B cell (primary cell): ENCODE measurements around the gene SETD6. TPM values are rescaled to one million over a fixed set of nuclear protein-coding genes. Genes with fewer than 3 reads are reported as not detected.

Experiments
- ATAC-seq: fragments of 200-7000 bp; cut with Tn5 transposase; one replicate; pipeline ENCODE4 v1.10.0; 2021; ENCODE audit warnings: low read depth, mild to moderate bottlenecking, moderate number of reproducible peaks, moderate library complexity
- CTCF ChIA-PET: fragments of 350-600 bp; sonication (Branson Sonifier 250); formaldehyde crosslinking; loops from one replicate; lab custom pipeline; 2021; ENCODE audit warnings: antibody characterized with exemption, inconsistent platforms; lab: Charles Lee
- POLR2A ChIA-PET: fragments of 350-600 bp; sonication (Branson Sonifier 250); formaldehyde crosslinking; loops from one replicate; lab custom pipeline; 2021; ENCODE audit warnings: antibody characterized with exemption; lab: Charles Lee
- DNase-seq: peaks from one replicate; pipeline ENCODE4 v3.0.0; 2013
- H2AFZ ChIP-seq: 2 replicates; pipeline ENCODE4 v1.6.1; 2012; ENCODE audit warnings: mild to moderate bottlenecking, low read depth, low read length; ENCODE audit not compliant: insufficient read depth, poor library complexity, severe bottlenecking
- H3K27ac ChIP-seq, 2 donors: 1 replicate in 1 of 2; 2 replicates in 1 of 2; pipeline ENCODE4 v1.5.1; 2012 to 2013; ENCODE audit warnings: low read length in 2 of 2, mild to moderate bottlenecking in 2 of 2, moderate library complexity in 1 of 2
- H3K27me3 ChIP-seq, 4 experiments: fragments of 200-600 bp in 1 of 4; sonication (generic) in 1 of 4; replicated peaks in 1 of 4; 1 replicate in 2 of 4; 2 replicates in 2 of 4; pipeline versions ENCODE4 v1.6.1 to v1.7.0; 2013 to 2016; ENCODE audit warnings: low read length in 3 of 4, mild to moderate bottlenecking in 2 of 4, mixed read lengths in 1 of 4, moderate library complexity in 1 of 4; ENCODE audit not compliant: insufficient read depth in 4 of 4, control insufficient read depth in 3 of 4; ENCODE audit errors: control extremely low read depth in 1 of 4
- H3K36me3 ChIP-seq, 2 experiments: replicated peaks in 1 of 2; 1 replicate in 1 of 2; 2 replicates in 1 of 2; pipeline versions ENCODE4 v1.6.1 to v1.7.1; 2013; ENCODE audit warnings: low read length in 1 of 2; ENCODE audit not compliant: insufficient read depth in 2 of 2, control insufficient read depth in 1 of 2; ENCODE audit errors: control extremely low read depth in 1 of 2, extremely low read depth in 1 of 2
- H3K4me1 ChIP-seq, 2 donors: fragments of 200-600 bp in 1 of 2; sonication (generic) in 1 of 2; 1 replicate in 1 of 2; 2 replicates in 1 of 2; pipeline versions ENCODE4 v1.5.1 to v1.6.1; 2013 to 2017; ENCODE audit warnings: low read length in 2 of 2; ENCODE audit not compliant: control insufficient read depth in 2 of 2, insufficient read depth in 2 of 2
- H3K4me2 ChIP-seq: replicated peaks from 2 replicates; pipeline ENCODE3; 2012; ENCODE audit warnings: mild to moderate bottlenecking, low read depth, low read length; ENCODE audit not compliant: poor library complexity, severe bottlenecking
- H3K4me3 ChIP-seq, 5 experiments: fragments of 200-600 bp in 1 of 5; sonication (generic) in 1 of 5; 1 replicate in 3 of 5; 2 replicates in 2 of 5; pipeline versions ENCODE4 v1.5.1 to v1.7.0; 2011 to 2016; ENCODE audit warnings: low read length in 4 of 5, mild to moderate bottlenecking in 4 of 5, low read depth in 2 of 5, control low read depth in 1 of 5, moderate library complexity in 1 of 5; ENCODE audit not compliant: insufficient read depth in 1 of 5; ENCODE audit errors: control extremely low read depth in 1 of 5, extremely low read depth in 1 of 5
- H3K79me2 ChIP-seq: fragments of 200-600 bp; sonication (generic); one replicate; pipeline ENCODE4 v1.6.0; 2016; ENCODE audit warnings: low read length; ENCODE audit not compliant: control insufficient read depth, insufficient read depth
- H3K9ac ChIP-seq: fragments of 200-600 bp; sonication (generic); 2 replicates; pipeline ENCODE4 v1.6.1; 2017; ENCODE audit warnings: mild to moderate bottlenecking, low read length, moderate library complexity
- H3K9me3 ChIP-seq, 3 donors: one replicate each; pipeline versions ENCODE4 v1.6.1 to v1.7.1; 2013; ENCODE audit warnings: low read length in 2 of 3; ENCODE audit not compliant: control insufficient read depth in 2 of 3, insufficient read depth in 1 of 3; ENCODE audit errors: control extremely low read depth in 1 of 3
- H4K20me1 ChIP-seq: 2 replicates; pipeline ENCODE4 v1.6.0; 2012; ENCODE audit warnings: mild to moderate bottlenecking, low read length; ENCODE audit not compliant: insufficient read depth, control insufficient read depth, poor library complexity, severe bottlenecking
- H3K27ac Mint-ChIP-seq: one replicate; pipeline ENCODE4 v1.8.0; 2021; ENCODE audit warnings: mixed read lengths
- H3K27me3 Mint-ChIP-seq: one replicate; pipeline ENCODE4 v1.8.0; 2021; ENCODE audit warnings: mixed read lengths
- H3K4me1 Mint-ChIP-seq: one replicate; pipeline ENCODE4 v1.8.0; 2021; ENCODE audit warnings: mixed read lengths
- H3K4me3 Mint-ChIP-seq: one replicate; pipeline ENCODE4 v1.8.0; 2021; ENCODE audit warnings: mixed read lengths
- H3K9me3 Mint-ChIP-seq: one replicate; pipeline ENCODE4 v1.8.0; 2022; ENCODE audit warnings: mixed read lengths; ENCODE audit not compliant: insufficient read depth
- CTCF ChIP-seq: fragments of 200-600 bp; IDR thresholded peaks from one replicate; pipeline ENCODE4 v1.8.0; 2022; ENCODE audit warnings: antibody characterized with exemption, mild to moderate bottlenecking
- EZH2 ChIP-seq: IDR thresholded peaks from 2 replicates; pipeline ENCODE4 v1.6.1; 2012; ENCODE audit warnings: borderline replicate concordance, low read depth, mild to moderate bottlenecking, moderate library complexity, low read length; ENCODE audit not compliant: insufficient read depth, poor library complexity, severe bottlenecking
- WGBS: methylation state at CpG from one replicate; pipeline ENCODE4 v1.1.5; 2013; ENCODE audit warnings: missing lambda C conversion rate; ENCODE audit not compliant: insufficient coverage; 5-methylcytosine and 5-hydroxymethylcytosine counted together
- intact Hi-C: fragments of 100-400 bp; cut with micrococcal nuclease; formaldehyde crosslinking; loops from one replicate; pipeline ENCODE4 v1.10.0; 2022
- polyA minus RNA-seq: library from RNA; depleted of rRNA, polyadenylated mRNA; stranded (reverse); fragments of >200 nt; gene quantifications from 2 replicates; pipeline ENCODE4 v1.2.3, GENCODE V29; 2012
- polyA plus RNA-seq: library from polyadenylated mRNA; depleted of rRNA; stranded (reverse); fragments of >200 nt; gene quantifications from 2 replicates; pipeline ENCODE4 v1.2.3, GENCODE V29; 2012
- total RNA-seq, 2 donors: library from RNA; stranded (reverse); fragments of 120-200 nt in 1 of 2; gene quantifications; 1 replicate in 1 of 2; 2 replicates in 1 of 2; pipeline versions ENCODE4 v1.2.3 to v1.2.4, GENCODE V29; 2013 to 2022

SETD6 gene
- total RNA-seq: 37.4 and 41.0 TPM in 2 replicates
- 14.9 TPM for total RNA-seq (2013)
- polyA plus RNA-seq: 24.2 and 26.5 TPM in 2 replicates
- 15.3 and 19.3 TPM in 2 replicates for polyA minus RNA-seq

- Histone ChIP-seq H2AFZ (peak within 1 kb of the TSS; percentile 95), H3K27me3 (no peaks in the 10 kb centered on the region), H3K4me2 (peak within 1 kb of the TSS; percentile 80), H3K9me3 (no peaks in the 10 kb centered on the region), H3K9ac (peak within 1 kb of the TSS; percentile 79), H3K36me3 (peaks cover 3 to 30% of the 10 kb centered on the region in 2 experiments), H4K20me1 (peaks cover 18% of the 10 kb centered on the region), H3K27ac (peak within 1 kb of the TSS; percentile 38 to 68), H3K4me3 (peak within 1 kb of the TSS; percentile 41 to 93 (median 79)), H3K79me2 (no peaks in the 10 kb centered on the region), H3K4me1 (peaks cover 10 to 14% of the 10 kb centered on the region in 2 donors)
- H3K4me1 Mint-ChIP-seq: peaks cover 20% of the 10 kb centered on the region
- H3K4me3 Mint-ChIP-seq: peak within 1 kb of the TSS; percentile 94
- H3K9me3 Mint-ChIP-seq: no peaks in the 10 kb centered on the region
- intact Hi-C loops: loop anchor here (1.0 to 5.0 kb wide), 4 partner anchors 14 to 780 kb away; partner anchors contain the start of genes CSNK2A2 and KATNB1
- peak; percentile 81 for DNase-seq
- ChIA-PET CTCF (interaction anchor here (0.6 to 1.5 kb wide), 3 partner anchors 14 to 241 kb away, joined by 3 to 12 read pairs (median 4); no protein-coding TSS in a partner anchor), POLR2A (no interaction called here)
- peak within 1 kb of the TSS; percentile 86 for H3K27ac Mint-ChIP-seq
- WGBS: 2% methylated on average over 80 of the region's 80 CpGs
- peak; percentile 77 for ATAC-seq
- H3K27me3 Mint-ChIP-seq: no peaks in the 10 kb centered on the region
- TF ChIP-seq CTCF (no peak), EZH2 (no peak)
Observed at GRCh38 chr16:58515125-58515870, at the start of gene SETD6. Gene SETD6, plus strand, starts transcription at chr16:58515517. Its CDS starts 21 bp downstream, at chr16:58515538.

GRCh38 chr16:58465817-58466216, 49.5 kb upstream of the SETD6 start:
- POLR2A ChIA-PET: no interaction called here

More at GRCh38 chr16:58465817-58466216, 49.5 kb upstream of the SETD6 start:
- Mint-ChIP-seq H3K27me3 (peaks cover 51% of the 10 kb centered on the region), H3K27ac (no peak overlapping the region), H3K9me3 (no peaks in the 10 kb centered on the region), H3K4me3 (no peak overlapping the region), H3K4me1 (peaks cover 11% of the 10 kb centered on the region)
- Histone ChIP-seq H3K4me3 (no peak overlapping the region), H4K20me1 (no peaks in the 10 kb centered on the region), H3K4me2 (no peak overlapping the region), H3K36me3 (no peaks in the 10 kb centered on the region), H3K27ac (no peak overlapping the region), H3K79me2 (no peaks in the 10 kb centered on the region), H3K9me3 (no peaks in the 10 kb centered on the region), H3K9ac (no peak overlapping the region), H3K27me3 (peaks cover 0 to 43% (median 14%) of the 10 kb centered on the region in 4 experiments), H2AFZ (no peak overlapping the region), H3K4me1 (peaks cover 12 to 14% of the 10 kb centered on the region in 2 donors)
- CTCF ChIA-PET: no interaction called here
- intact Hi-C loops: no loop called here
- TF ChIP-seq CTCF: no peak
- TF ChIP-seq EZH2: no peak
- ATAC-seq (no peak), DNase-seq (no peak)
- WGBS: 75% methylated on average over 10 of the region's 13 CpGs
